Mesendoderm (in vitro differentiated cells): ENCODE results near the gene PHLPP1.

Experiments
- DNase-seq: peaks from one replicate; pipeline ENCODE4 v3.0.0; 2013
- H2AK5ac ChIP-seq: 2 replicates; pipeline ENCODE4 v1.6.1; 2013; ENCODE audit warnings: low read length, inconsistent platforms
- H2BK120ac ChIP-seq: 2 replicates; pipeline ENCODE4 v1.6.1; 2013; ENCODE audit warnings: low read depth, mild to moderate bottlenecking, low read length, moderate library complexity, mixed read lengths
- H2BK15ac ChIP-seq: replicated peaks from 2 replicates; pipeline ENCODE4 v1.6.1; 2013; ENCODE audit warnings: low read depth, mild to moderate bottlenecking, moderate library complexity
- H2BK5ac ChIP-seq: 2 replicates; pipeline ENCODE4 v1.6.1; 2013; ENCODE audit warnings: low read length, inconsistent platforms
- H3K18ac ChIP-seq: 2 replicates; pipeline ENCODE4 v1.6.1; 2013; ENCODE audit warnings: mild to moderate bottlenecking, low read length, mixed read lengths
- H3K23ac ChIP-seq: one replicate; pipeline ENCODE4 v1.6.1; 2013; ENCODE audit warnings: low read length
- H3K27ac ChIP-seq: 2 replicates; pipeline ENCODE4 v1.5.1; 2013; ENCODE audit warnings: low read depth, mild to moderate bottlenecking, inconsistent platforms, low read length, moderate library complexity
- H3K27me3 ChIP-seq: 2 replicates; pipeline ENCODE4 v1.6.1; 2013; ENCODE audit warnings: low read length, control low read depth, mild to moderate bottlenecking, inconsistent platforms; ENCODE audit not compliant: insufficient read depth, poor library complexity
- H3K36me3 ChIP-seq: 2 replicates; pipeline ENCODE4 v1.6.1; 2013; ENCODE audit warnings: low read length, inconsistent platforms; ENCODE audit not compliant: control insufficient read depth, insufficient read depth
- H3K4ac ChIP-seq: one replicate; pipeline ENCODE4 v1.6.1; 2013; ENCODE audit warnings: low read depth, mild to moderate bottlenecking, low read length, moderate library complexity
- H3K4me1 ChIP-seq: 2 replicates; pipeline ENCODE4 v1.6.1; 2013; ENCODE audit warnings: low read depth, low read length, inconsistent platforms; ENCODE audit not compliant: control insufficient read depth
- H3K4me2 ChIP-seq: 2 replicates; pipeline ENCODE4 v1.6.1; 2013; ENCODE audit warnings: low read length
- H3K4me3 ChIP-seq: 2 replicates; pipeline ENCODE4 v1.5.1; 2013; ENCODE audit warnings: mild to moderate bottlenecking, low read length
- H3K56ac ChIP-seq: one replicate; pipeline ENCODE4 v1.6.1; 2013; ENCODE audit warnings: low read length
- H3K79me1 ChIP-seq: 2 replicates; pipeline ENCODE4 v1.6.1; 2013; ENCODE audit warnings: low read length, inconsistent platforms
- H3K79me2 ChIP-seq: 2 replicates; pipeline ENCODE4 v1.6.1; 2013; ENCODE audit warnings: mild to moderate bottlenecking, low read length; ENCODE audit not compliant: control insufficient read depth, insufficient read depth
- H3K9ac ChIP-seq: 2 replicates; pipeline ENCODE4 v1.6.1; 2013; ENCODE audit warnings: low read length, inconsistent platforms
- H4K5ac ChIP-seq: one replicate; pipeline ENCODE4 v1.6.1; 2013; ENCODE audit warnings: low read length
- H4K8ac ChIP-seq: one replicate; pipeline ENCODE4 v1.6.1; 2013; ENCODE audit warnings: low read depth, mild to moderate bottlenecking, control low read depth, low read length, moderate library complexity
- WGBS: extraction: QIAGEN DNeasy Blood & Tissue Kit; methylation state at CpG from one replicate; pipeline ENCODE4 v1.1.7; 2013; ENCODE audit warnings: low lambda C conversion rate, missing lambda C conversion rate; ENCODE audit not compliant: insufficient coverage; ENCODE audit errors: extremely low coverage; 5-methylcytosine and 5-hydroxymethylcytosine counted together

Gene PHLPP1

GRCh38 chr18:62827397-62827796, 112.1 kb downstream of the PHLPP1 start:
- Histone ChIP-seq H3K4me3 (no peak overlapping the region), H3K23ac (no peak overlapping the region), H3K36me3 (no peaks in the 10 kb centered on the region), H2BK120ac (no peak overlapping the region), H3K79me1 (peaks cover 4% of the 10 kb centered on the region), H4K8ac (peak overlapping the region; percentile 86), H3K56ac (no peak overlapping the region), H2BK15ac (no peak overlapping the region), H3K18ac (no peak overlapping the region), H4K5ac (no peak overlapping the region), H3K27me3 (no peaks in the 10 kb centered on the region), H3K4ac (no peak overlapping the region), H3K4me1 (peaks cover 2% of the 10 kb centered on the region), H3K4me2 (no peak overlapping the region), H3K9ac (no peak overlapping the region), H2BK5ac (no peak overlapping the region), H3K79me2 (peaks cover 13% of the 10 kb centered on the region), H3K27ac (no peak overlapping the region), H2AK5ac (no peak overlapping the region)
- DNase-seq, result no peak

DNA sequence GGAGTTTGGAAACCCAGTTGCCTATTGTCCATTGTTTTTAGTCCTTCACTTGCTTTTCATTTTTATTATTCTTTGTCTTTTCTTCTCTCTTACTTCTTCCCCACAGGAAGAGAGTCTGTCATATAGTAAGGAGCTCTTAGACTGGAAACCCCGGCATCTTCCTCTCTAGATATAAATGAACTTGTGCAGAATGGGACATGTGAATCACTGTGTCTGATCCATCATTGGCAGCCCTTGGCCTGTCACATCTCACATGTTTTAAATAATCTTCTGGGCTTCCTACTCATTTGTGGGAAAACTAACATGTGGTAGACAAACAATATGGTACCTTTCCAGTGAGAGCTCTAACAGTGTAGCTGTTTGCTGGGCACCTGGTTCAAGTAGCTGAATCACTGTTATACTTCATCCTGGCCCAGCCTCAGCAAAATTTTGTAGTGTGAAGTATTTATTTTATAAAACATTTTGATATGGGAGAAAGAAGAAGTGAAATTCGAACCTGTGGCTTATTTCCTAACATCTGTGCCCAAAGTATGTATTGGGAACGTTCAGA, 112.8 kb downstream of the PHLPP1 start:
- Histone ChIP-seq H3K27ac (no peak overlapping the region), H2BK5ac (no peak overlapping the region), H3K79me1 (peaks cover 4% of the 10 kb centered on the region), H2BK15ac (no peak overlapping the region), H3K4me2 (no peak overlapping the region), H2AK5ac (no peak overlapping the region), H3K4me1 (peaks cover 2% of the 10 kb centered on the region), H3K27me3 (no peaks in the 10 kb centered on the region), H3K23ac (no peak overlapping the region), H3K36me3 (no peaks in the 10 kb centered on the region), H3K18ac (no peak overlapping the region), H2BK120ac (no peak overlapping the region), H4K8ac (no peak overlapping the region), H4K5ac (no peak overlapping the region), H3K56ac (no peak overlapping the region), H3K4ac (no peak overlapping the region), H3K4me3 (no peak overlapping the region), H3K9ac (no peak overlapping the region), H3K79me2 (peaks cover 12% of the 10 kb centered on the region)
- DNase-seq, result no peak
- no CpG with 5 or more reads among the region's 3 CpGs for WGBS

DNA sequence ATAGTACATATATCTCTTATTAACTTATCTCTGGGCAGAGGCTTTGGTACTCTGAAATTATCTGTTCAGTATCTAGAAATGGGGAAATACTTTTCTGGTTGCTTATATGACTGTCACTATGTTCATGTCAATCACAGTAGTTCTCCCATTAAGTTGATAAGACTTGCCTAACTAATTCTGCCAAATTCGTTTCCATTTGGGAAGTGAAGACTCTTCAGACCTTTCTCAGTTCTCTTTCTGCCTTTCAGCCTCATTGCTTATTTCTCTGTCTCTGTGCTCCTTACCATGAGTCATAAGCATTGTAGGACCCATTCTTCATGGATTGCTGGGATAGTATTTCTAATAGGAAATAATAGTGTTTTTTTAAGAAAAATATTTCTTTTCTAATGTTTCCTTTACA, 113.5 kb downstream of the PHLPP1 start:
- H3K4me1 ChIP-seq, result peaks cover 2% of the 10 kb centered on the region
- no peak overlapping the region for H3K4ac ChIP-seq
- H3K4me2 ChIP-seq, result no peak overlapping the region
- H2BK5ac ChIP-seq, result no peak overlapping the region
- no peak overlapping the region for H3K27ac ChIP-seq
- H2BK15ac ChIP-seq, result no peak overlapping the region
- no peak overlapping the region for H3K56ac ChIP-seq
- DNase-seq, result no peak
- H3K4me3 ChIP-seq, result no peak overlapping the region
- H3K79me1 ChIP-seq, result peaks cover 4% of the 10 kb centered on the region
- H4K8ac ChIP-seq, result no peak overlapping the region
- H3K18ac ChIP-seq, result no peak overlapping the region
- no peak overlapping the region for H2BK120ac ChIP-seq
- H3K27me3 ChIP-seq, result no peaks in the 10 kb centered on the region
- H4K5ac ChIP-seq, result no peak overlapping the region
- no CpG with 5 or more reads among the region's 1 CpG for WGBS
- no peak overlapping the region for H3K23ac ChIP-seq
- no peak overlapping the region for H2AK5ac ChIP-seq
- H3K9ac ChIP-seq, result no peak overlapping the region
- peaks cover 14% of the 10 kb centered on the region for H3K79me2 ChIP-seq
- no peaks in the 10 kb centered on the region for H3K36me3 ChIP-seq

GRCh38 chr18:62829936-62830335, 114.6 kb downstream of the PHLPP1 start:
- Histone ChIP-seq H2BK120ac (no peak overlapping the region), H3K27me3 (no peaks in the 10 kb centered on the region), H3K4ac (no peak overlapping the region), H3K56ac (no peak overlapping the region), H2BK15ac (no peak overlapping the region), H3K18ac (no peak overlapping the region), H4K5ac (no peak overlapping the region), H2BK5ac (no peak overlapping the region), H3K36me3 (no peaks in the 10 kb centered on the region), H3K79me2 (peaks cover 23% of the 10 kb centered on the region), H3K79me1 (peaks cover 4% of the 10 kb centered on the region), H3K23ac (no peak overlapping the region), H2AK5ac (no peak overlapping the region), H3K9ac (no peak overlapping the region), H4K8ac (no peak overlapping the region), H3K4me2 (no peak overlapping the region), H3K27ac (no peak overlapping the region), H3K4me1 (peaks cover 2% of the 10 kb centered on the region), H3K4me3 (no peak overlapping the region)
- DNase-seq, result no peak
- WGBS, result no CpG with 5 or more reads among the region's 7 CpGs

- H3K4me3 ChIP-seq, result no peak overlapping the region
- H2BK15ac ChIP-seq, result no peak overlapping the region
- no peak overlapping the region for H3K27ac ChIP-seq
- H2BK120ac ChIP-seq, result no peak overlapping the region
- H3K4me1 ChIP-seq, result peaks cover 2% of the 10 kb centered on the region
- DNase-seq, result peak; percentile 77
- no peak overlapping the region for H3K4ac ChIP-seq
- H4K8ac ChIP-seq, result no peak overlapping the region
- H3K9ac ChIP-seq, result no peak overlapping the region
- no peaks in the 10 kb centered on the region for H3K36me3 ChIP-seq
- H3K4me2 ChIP-seq, result no peak overlapping the region
- no peak overlapping the region for H4K5ac ChIP-seq
- peaks cover 4% of the 10 kb centered on the region for H3K79me1 ChIP-seq
- H3K23ac ChIP-seq, result no peak overlapping the region
- no peak overlapping the region for H2AK5ac ChIP-seq
- H3K18ac ChIP-seq, result no peak overlapping the region
- peaks cover 29% of the 10 kb centered on the region for H3K79me2 ChIP-seq
- no peaks in the 10 kb centered on the region for H3K27me3 ChIP-seq
- H3K56ac ChIP-seq, result peak overlapping the region; percentile 17
- H2BK5ac ChIP-seq, result no peak overlapping the region
- 100% methylated on average over 1 of the region's 2 CpGs for WGBS
Observed at GRCh38 chr18:62832282-62832681, 116.9 kb downstream of the PHLPP1 start.

DNA sequence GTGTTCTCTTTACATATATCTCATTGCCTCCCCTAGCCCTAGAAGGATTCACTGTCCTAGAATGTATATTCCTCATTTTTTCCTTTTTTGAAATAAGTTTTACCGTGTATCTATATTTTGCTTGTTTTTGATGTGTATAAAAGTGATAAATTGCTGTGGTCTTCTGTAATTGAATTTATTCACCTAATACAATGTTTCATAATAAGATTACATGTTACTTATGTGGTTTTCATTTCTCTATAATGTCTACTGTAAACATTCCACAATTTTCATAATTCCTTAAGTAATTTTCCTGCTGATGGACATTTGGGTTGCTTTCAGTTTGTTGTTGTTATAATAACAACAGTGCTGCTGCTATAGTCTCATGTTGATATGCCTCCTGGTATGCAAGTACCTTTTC, 118.2 kb downstream of the PHLPP1 start:
- Histone ChIP-seq H2BK120ac (no peak overlapping the region), H3K4me1 (peaks cover 3% of the 10 kb centered on the region), H3K27me3 (no peaks in the 10 kb centered on the region), H3K4ac (no peak overlapping the region), H3K18ac (no peak overlapping the region), H2AK5ac (no peak overlapping the region), H2BK15ac (no peak overlapping the region), H4K5ac (no peak overlapping the region), H3K23ac (no peak overlapping the region), H2BK5ac (no peak overlapping the region), H3K4me3 (no peak overlapping the region), H3K4me2 (no peak overlapping the region), H3K36me3 (no peaks in the 10 kb centered on the region), H3K79me2 (peaks cover 20% of the 10 kb centered on the region), H3K9ac (no peak overlapping the region), H4K8ac (no peak overlapping the region), H3K56ac (no peak overlapping the region), H3K27ac (no peak overlapping the region), H3K79me1 (peaks cover 2% of the 10 kb centered on the region)
- no peak for DNase-seq
- no CpG with 5 or more reads among the region's 1 CpG for WGBS
